Esophagus mucosa (tissue), 1 donor: Measurements from ENCODE around the gene NACA2. TPM values are rescaled to one million over a fixed set of nuclear protein-coding genes. Genes with fewer than 3 reads are reported as not detected.
"Not testable (repeated sequence)": the region's sequence is repeated elsewhere in the genome, so short reads cannot be mapped to it uniquely, and the experiment has no call there.

ENCODE experiments used
- ATAC-seq: fragments of 200-7000 bp; cut with Tn5 transposase; one replicate; pipeline ENCODE4 v1.9.1; 2020
- total RNA-seq: library from RNA; stranded (reverse); gene quantifications from one replicate; pipeline ENCODE4 v1.2.4, GENCODE V29; 2023
- donor health status: DM: yes; HTN: yes; CAD: no.

NACA2 gene
- total RNA-seq, 1 donor from 2014 or later = not detected

- no peak for ATAC-seq
These were observed 7.0 kb upstream of the NACA2 start for GRCh38 chr17:61598014-61598413.

GRCh38 chr17:61597607-61598006 lies 6.6 kb upstream of the NACA2 start:
- no peak for ATAC-seq

GRCh38 chr17:61595418-61596186 lies 4.6 kb upstream of the NACA2 start:
- no peak for ATAC-seq

GRCh38 chr17:61594294-61594825 lies 3.3 kb upstream of the NACA2 start:
- no peak for ATAC-seq

GRCh38 chr17:61593426-61593825 lies 2.4 kb upstream of the NACA2 start:
- no peak for ATAC-seq

- ATAC-seq = no peak
These were observed 911 bp upstream of the NACA2 start for GRCh38 chr17:61591930-61592329.

- no peak for ATAC-seq
These were observed 1.0 kb downstream of the NACA2 start for GRCh38 chr17:61589990-61590389.

- ATAC-seq = no peak
These were observed 3.0 kb downstream of the NACA2 start for GRCh38 chr17:61587807-61588660.

GRCh38 chr17:61587242-61587641 lies 3.8 kb downstream of the NACA2 start:
- ATAC-seq = no peak

GRCh38 chr17:61586622-61587021 lies 4.4 kb downstream of the NACA2 start:
- ATAC-seq = not testable (repeated sequence)

- no peak for ATAC-seq
These were observed 4.9 kb downstream of the NACA2 start for GRCh38 chr17:61586031-61586566.

GRCh38 chr17:61584866-61585265 lies 6.2 kb downstream of the NACA2 start:
- ATAC-seq = no peak

- ATAC-seq = no peak
These were observed 6.8 kb downstream of the NACA2 start for GRCh38 chr17:61584266-61584665.

- no peak for ATAC-seq
These were observed 7.3 kb downstream of the NACA2 start for GRCh38 chr17:61583660-61584264.

- peak; percentile 76 for ATAC-seq
These were observed 7.8 kb downstream of the NACA2 start for GRCh38 chr17:61583242-61583641.

GRCh38 chr17:61582593-61582992 lies 8.4 kb downstream of the NACA2 start:
- ATAC-seq = no peak

GRCh38 chr17:61581611-61582349 lies 9.2 kb downstream of the NACA2 start:
- ATAC-seq = peak; percentile 74

- no peak for ATAC-seq
These were observed 10.5 kb downstream of the NACA2 start for GRCh38 chr17:61580502-61580901.

GRCh38 chr17:61579961-61580360 lies 11.1 kb downstream of the NACA2 start:
- ATAC-seq = no peak

- no peak for ATAC-seq
These were observed 11.7 kb downstream of the NACA2 start for GRCh38 chr17:61579347-61579746.

- ATAC-seq = no peak
These were observed 12.4 kb downstream of the NACA2 start for GRCh38 chr17:61578645-61579044.

GRCh38 chr17:61575983-61576382 lies 15.0 kb downstream of the NACA2 start:
- no peak for ATAC-seq
